CD4-positive, alpha-beta T cell treated with Interleukin-2 at 100 ng/mL for 4 hours (primary cell): ENCODE measurements around the gene ZNF491.
"Not testable (repeated sequence)": the region's sequence is repeated elsewhere in the genome, so short reads cannot be mapped to it uniquely, and the experiment has no call there.

Experiments used
- DNase-seq: peaks from one replicate; pipeline ENCODE4 v3.0.0-alpha.2; 2020; ENCODE audit warnings: low spot score

Gene ZNF491

GRCh38 chr19:11806354-11807098, 8.2 kb downstream of the ZNF491 start:
- DNase-seq, result no peak

DNA sequence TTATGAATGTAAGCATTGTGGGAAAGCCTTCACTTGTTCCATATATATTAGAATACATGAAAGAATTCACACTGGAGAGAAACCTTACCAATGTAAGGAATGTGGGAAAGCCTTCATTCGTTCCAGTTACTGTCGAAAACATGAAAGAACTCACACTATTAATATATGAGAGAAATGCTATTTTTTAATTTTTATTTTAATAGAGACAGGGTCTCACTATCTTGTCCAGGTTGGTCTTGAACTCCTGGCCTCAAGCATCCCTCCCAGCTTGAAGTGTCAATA, 8.7 kb downstream of the ZNF491 start:
- DNase-seq, result no peak

DNA sequence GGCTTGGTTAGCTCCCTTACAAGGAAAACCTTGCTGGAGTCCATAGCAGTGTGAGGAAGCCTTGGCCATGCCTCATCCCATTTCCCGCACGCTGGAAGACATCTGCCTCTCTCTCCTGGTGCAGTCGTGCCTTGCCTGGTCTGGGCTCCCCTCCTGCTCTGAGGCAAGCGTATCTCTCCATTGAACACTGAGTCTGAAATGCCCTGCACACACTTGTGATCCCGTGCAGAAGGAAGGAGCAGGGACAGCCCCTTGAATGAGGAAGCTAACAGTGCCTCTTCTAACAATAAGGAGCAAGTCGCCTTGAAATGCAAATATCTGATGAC, 15.3 kb downstream of the ZNF491 start:
- DNase-seq, result no peak

DNA sequence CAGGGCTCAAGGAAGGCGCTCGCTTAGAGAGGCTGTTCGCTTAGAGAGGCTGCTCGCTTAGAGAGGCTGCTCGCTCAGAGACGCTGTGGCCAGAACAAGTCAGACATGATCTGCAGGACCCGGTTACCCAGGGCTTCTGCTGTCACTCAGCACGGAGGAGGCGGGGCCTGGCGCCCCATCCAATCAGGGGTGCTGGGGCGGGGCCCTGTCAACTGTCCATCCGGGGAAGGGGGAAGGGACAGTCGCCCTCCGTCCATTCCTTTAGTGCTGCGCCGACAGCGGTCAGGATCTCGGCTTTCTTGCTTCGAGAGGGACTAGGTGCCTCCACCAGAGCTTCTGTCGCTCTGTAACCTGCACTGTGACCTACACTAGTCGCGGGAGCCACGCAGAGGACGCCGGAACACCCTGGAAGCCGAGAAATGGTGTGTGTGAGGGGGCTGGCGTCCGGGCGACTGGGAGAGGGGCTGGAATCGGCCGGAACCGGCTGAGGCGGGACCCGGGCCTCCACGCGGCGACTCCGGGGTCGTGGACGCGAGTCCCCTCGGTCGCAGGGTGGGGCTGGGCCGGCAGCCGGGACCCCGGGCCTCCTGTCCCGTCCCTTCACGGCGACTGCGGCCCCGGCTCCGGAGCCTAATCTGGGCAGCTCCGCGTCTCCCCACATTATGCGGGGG, 15.8 kb downstream of the ZNF491 start, which contains the start of gene ZNF440:
ZNF440 (plus strand) TSS at position 245 of the 671 bp plus-strand sequence; CDS start at position 420, 175 bp downstream.
- DNase-seq, result peak; percentile 83

GRCh38 chr19:11814700-11815035, 16.3 kb downstream of the ZNF491 start:
- no peak for DNase-seq

- DNase-seq, result no peak
These were observed 23.3 kb downstream of the ZNF491 start for GRCh38 chr19:11821474-11822109.

DNA sequence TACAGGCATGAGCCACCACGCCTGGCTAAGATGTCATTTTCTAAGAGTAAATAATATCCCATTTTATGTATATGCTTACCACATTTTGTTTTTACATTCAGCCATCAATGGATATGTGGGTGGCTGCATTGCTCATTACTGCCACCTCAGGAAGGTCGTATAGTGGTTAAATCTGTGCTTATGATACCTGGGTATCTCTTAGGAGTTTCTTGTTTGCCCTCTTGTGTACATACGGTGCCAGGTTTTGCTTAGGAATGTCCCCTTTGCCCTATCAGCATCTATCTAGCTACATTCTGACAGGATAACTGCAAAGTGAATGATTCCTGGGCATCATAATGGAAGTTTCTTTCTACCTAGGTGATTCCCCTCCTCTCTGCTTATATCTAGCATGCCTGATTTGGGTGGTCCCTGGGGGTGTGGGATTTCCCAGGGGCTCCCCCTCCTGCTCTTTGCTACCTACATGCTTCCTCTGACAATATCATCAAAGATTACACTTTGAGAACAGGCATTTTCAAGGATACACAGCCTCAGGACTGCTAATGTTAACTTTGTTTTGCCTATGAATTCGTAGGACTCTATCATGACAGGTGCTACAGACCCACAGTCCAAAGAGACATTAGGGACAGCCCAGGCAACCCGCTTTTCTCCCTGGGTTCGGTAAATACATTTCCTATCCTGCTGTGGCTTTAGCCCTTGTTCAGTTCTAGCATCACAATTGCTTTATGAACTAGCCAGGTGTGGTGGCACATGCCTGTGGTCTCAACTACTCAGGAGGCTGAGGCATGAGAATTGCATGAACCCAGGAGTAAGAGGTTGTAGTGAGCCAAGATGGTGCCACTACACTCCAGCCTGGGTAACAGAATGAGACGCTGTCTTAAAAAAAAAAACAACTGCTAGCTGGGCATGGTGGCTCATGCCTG, 30.9 kb downstream of the ZNF491 start:
- not testable (repeated sequence) for DNase-seq

- DNase-seq, result no peak
These were observed 34.1 kb downstream of the ZNF491 start for GRCh38 chr19:11832253-11832912.

GRCh38 chr19:11833541-11833940, 35.2 kb downstream of the ZNF491 start:
- DNase-seq, result no peak

DNA sequence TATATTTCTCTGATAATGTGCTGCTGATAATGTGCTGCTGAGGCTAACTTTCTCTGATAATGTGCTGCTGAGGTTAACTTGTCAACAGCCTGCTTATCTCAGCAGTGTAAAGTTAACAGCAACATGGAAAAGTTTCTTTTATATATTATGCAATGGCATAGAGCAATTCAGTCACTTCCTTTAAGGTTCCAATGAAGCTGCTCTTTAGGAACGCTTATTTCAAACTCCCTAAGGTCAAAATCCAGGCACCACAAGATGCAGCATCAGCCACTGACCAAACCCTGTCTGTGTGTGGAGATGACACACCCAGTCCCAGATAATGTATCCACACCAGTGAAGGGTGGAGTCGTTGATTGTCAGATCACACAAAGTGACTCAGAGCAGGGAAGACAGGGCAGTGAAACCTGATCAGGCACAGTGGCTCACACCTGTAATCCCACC, 37.3 kb downstream of the ZNF491 start:
- DNase-seq, result not testable (repeated sequence)

- DNase-seq, result no peak
These were observed 45.4 kb downstream of the ZNF491 start for GRCh38 chr19:11843722-11844121.

DNA sequence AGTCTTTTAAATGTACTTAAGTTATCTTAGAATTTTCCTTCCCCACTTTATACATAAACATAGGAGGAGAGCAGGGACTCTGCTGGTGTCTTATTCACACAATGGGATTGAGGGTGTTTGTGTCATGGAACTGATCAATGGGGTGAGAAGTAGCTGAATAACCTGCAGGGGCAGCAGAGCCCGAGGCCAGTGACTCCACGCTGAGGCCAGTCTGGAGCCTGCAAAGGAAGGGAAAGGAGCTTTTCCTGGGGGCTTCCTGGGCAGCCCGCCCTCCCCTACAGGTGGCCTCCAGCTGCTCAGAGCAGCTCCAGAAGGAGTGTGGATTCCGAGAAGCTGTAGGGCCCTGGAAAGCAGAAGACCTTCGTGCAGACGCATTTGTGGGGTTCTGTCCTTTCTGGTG, 49.3 kb downstream of the ZNF491 start:
- not testable (repeated sequence) for DNase-seq

GRCh38 chr19:11848200-11848593, 49.9 kb downstream of the ZNF491 start:
- DNase-seq, result no peak

- peak; percentile 87 for DNase-seq
These were observed 50.5 kb downstream of the ZNF491 start, which contains the start of gene ZNF439 for GRCh38 chr19:11848594-11849469. TSS of gene ZNF439 (plus strand) at chr19:11848726. CDS start at chr19:11848868, 142 bp downstream.

GRCh38 chr19:11850289-11850688, 52.0 kb downstream of the ZNF491 start:
- DNase-seq, result not testable (repeated sequence)

- DNase-seq, result no peak
These were observed 55.0 kb downstream of the ZNF491 start for GRCh38 chr19:11853358-11853757.

GRCh38 chr19:11856596-11857250, 58.4 kb downstream of the ZNF491 start:
- no peak for DNase-seq
